Small intestine (tissue), 7 donors: Measurements from ENCODE around the gene NIPAL3. TPM values are rescaled to one million over a fixed set of nuclear protein-coding genes. Genes with fewer than 3 reads are reported as not detected.

Experiments
- DNase-seq, 2 donors: peaks; one replicate each; pipeline versions ENCODE4 v3.0.0 to v3.0.0-alpha.2; 2013
- FAIRE-seq: peaks from 2 replicates; lab custom pipeline; 2012; peaks lifted over from hg19 to GRCh38; lab: Jason Lieb, UNC
- H3K27ac ChIP-seq, 3 donors: one replicate each; pipeline ENCODE4 v1.5.1; 2013; ENCODE audit warnings: low read length in 2 of 3, mild to moderate bottlenecking in 2 of 3, control low read depth in 1 of 3, inconsistent platforms in 1 of 3, low read depth in 1 of 3, moderate library complexity in 1 of 3
- H3K27me3 ChIP-seq, 3 donors: one replicate each; pipeline ENCODE4 v1.6.1; 2013; ENCODE audit warnings: low read length in 3 of 3, inconsistent platforms in 1 of 3; ENCODE audit not compliant: control insufficient read depth in 3 of 3, insufficient read depth in 3 of 3
- H3K36me3 ChIP-seq, 3 donors: one replicate each; pipeline ENCODE4 v1.6.1; 2013; ENCODE audit warnings: low read length in 3 of 3, inconsistent platforms in 1 of 3, low read depth in 1 of 3, mild to moderate bottlenecking in 1 of 3, moderate library complexity in 1 of 3; ENCODE audit not compliant: control insufficient read depth in 3 of 3, insufficient read depth in 2 of 3
- H3K4me1 ChIP-seq, 3 donors: one replicate each; pipeline ENCODE4 v1.6.1; 2013; ENCODE audit warnings: low read length in 2 of 3, inconsistent platforms in 1 of 3, low read depth in 1 of 3, mild to moderate bottlenecking in 1 of 3, moderate library complexity in 1 of 3; ENCODE audit not compliant: control insufficient read depth in 3 of 3, insufficient read depth in 2 of 3
- H3K4me3 ChIP-seq, 3 donors: one replicate each; pipeline ENCODE4 v1.5.1; 2013; ENCODE audit warnings: low read length in 3 of 3, control low read depth in 1 of 3, inconsistent platforms in 1 of 3, low read depth in 1 of 3, mild to moderate bottlenecking in 1 of 3, moderate library complexity in 1 of 3
- H3K9me3 ChIP-seq, 2 donors: one replicate each; pipeline ENCODE4 v1.6.1; 2013; ENCODE audit warnings: low read depth in 1 of 2, low read length in 1 of 2; ENCODE audit not compliant: control insufficient read depth in 2 of 2, insufficient read depth in 1 of 2
- WGBS, 3 donors: extraction: QIAGEN DNeasy Blood & Tissue Kit; methylation state at CpG; one replicate each; pipeline ENCODE4 v1.1.7; 2013; 5-methylcytosine and 5-hydroxymethylcytosine counted together
- polyA plus RNA-seq, 4 donors: library from polyadenylated mRNA; stranded (reverse) in 3 of 4; unstranded in 1 of 4; fragments of 200-250 nt in 3 of 4; fragments of 120-200 nt in 1 of 4; gene quantifications; one replicate each; pipeline versions ENCODE4 v1.2.1 to v1.2.3, GENCODE V29; 2013
- donor health status: healthy with polysubstance abuse.
- donor health status: control.
- donor health status: control.
- donor health status: Bipolar disorder and iron deficiency.
- donor health status: healthy.

The NIPAL3 gene
- polyA plus RNA-seq, 4 donors, result 4.9 to 16.4 (median 13.3) TPM

GRCh38 chr1:24435782-24436365, 20.3 kb downstream of the NIPAL3 start:
- DNase-seq, result no peak
- 75 to 89% (median 78%) methylated on average over 8 of the region's 8 CpGs for WGBS, 3 donors
- Histone ChIP-seq H3K4me3 (no peak overlapping the region), H3K36me3 (peaks cover 0 to 22% (median 6%) of the 10 kb centered on the region in 3 donors), H3K4me1 (peaks cover 0 to 4% (median 0%) of the 10 kb centered on the region in 3 donors), H3K9me3 (no peaks in the 10 kb centered on the region), H3K27ac (no peak overlapping the region), H3K27me3 (no peaks in the 10 kb centered on the region)
- FAIRE-seq, result no peak

- no peaks in the 10 kb centered on the region for H3K9me3 ChIP-seq
- no peak overlapping the region for H3K4me3 ChIP-seq
- WGBS, 3 donors, result 75 to 87% (median 85%) methylated on average over 9 of the region's 9 CpGs
- H3K27ac ChIP-seq, result no peak overlapping the region
- DNase-seq (no peak), FAIRE-seq (no peak)
- no peaks in the 10 kb centered on the region for H3K27me3 ChIP-seq
- peaks cover 0 to 4% (median 0%) of the 10 kb centered on the region in 3 donors for H3K4me1 ChIP-seq
- H3K36me3 ChIP-seq, result peaks cover under 1 to 31% (median 6%) of the 10 kb centered on the region in 3 donors
Measured at GRCh38 chr1:24437631-24438396, 22.2 kb downstream of the NIPAL3 start.

GRCh38 chr1:24438423-24438901, 22.9 kb downstream of the NIPAL3 start:
- FAIRE-seq (no peak), DNase-seq (no peak)
- no peaks in the 10 kb centered on the region for H3K27me3 ChIP-seq
- no peaks in the 10 kb centered on the region for H3K9me3 ChIP-seq
- no peak overlapping the region for H3K27ac ChIP-seq
- no peak overlapping the region for H3K4me3 ChIP-seq
- 59 to 84% (median 84%) methylated on average over 9 of the region's 9 CpGs for WGBS, 3 donors
- H3K36me3 ChIP-seq, result peaks cover 2 to 31% (median 6%) of the 10 kb centered on the region in 3 donors
- peaks cover 0 to 4% (median 0%) of the 10 kb centered on the region in 3 donors for H3K4me1 ChIP-seq

GRCh38 chr1:24440436-24440835, 24.8 kb downstream of the NIPAL3 start:
- H3K4me3 ChIP-seq, result no peak overlapping the region
- H3K9me3 ChIP-seq, result no peaks in the 10 kb centered on the region
- 91 to 94% (median 91%) methylated on average over 2 of the region's 2 CpGs for WGBS, 3 donors
- FAIRE-seq, result no peak
- H3K4me1 ChIP-seq, result peaks cover 0 to 4% (median 0%) of the 10 kb centered on the region in 3 donors
- no peaks in the 10 kb centered on the region for H3K27me3 ChIP-seq
- peaks cover 2 to 37% (median 6%) of the 10 kb centered on the region in 3 donors for H3K36me3 ChIP-seq
- no peak overlapping the region for H3K27ac ChIP-seq
- DNase-seq, result no peak

- no peak for DNase-seq
- no peak for FAIRE-seq
- Histone ChIP-seq H3K4me1 (peaks cover 0 to 4% (median 0%) of the 10 kb centered on the region in 3 donors), H3K4me3 (no peak overlapping the region), H3K36me3 (peaks cover 2 to 40% (median 2%) of the 10 kb centered on the region in 3 donors), H3K9me3 (no peaks in the 10 kb centered on the region), H3K27ac (no peak overlapping the region), H3K27me3 (no peaks in the 10 kb centered on the region)
- 89 to 91% (median 89%) methylated on average over 7 of the region's 7 CpGs for WGBS, 3 donors
Measured at GRCh38 chr1:24441480-24441879, 25.9 kb downstream of the NIPAL3 start.

GRCh38 chr1:24441996-24442668, 26.5 kb downstream of the NIPAL3 start:
- Histone ChIP-seq H3K4me3 (no peak overlapping the region), H3K27ac (no peak overlapping the region), H3K4me1 (peaks cover 0 to 4% (median 0%) of the 10 kb centered on the region in 3 donors), H3K9me3 (no peaks in the 10 kb centered on the region), H3K36me3 (peaks cover 2 to 44% (median 5%) of the 10 kb centered on the region in 3 donors), H3K27me3 (no peaks in the 10 kb centered on the region)
- DNase-seq, result no peak
- 89 to 95% (median 92%) methylated on average over 14 of the region's 14 CpGs for WGBS, 3 donors
- FAIRE-seq, result no peak

GRCh38 chr1:24442764-24443163, 27.2 kb downstream of the NIPAL3 start:
- H3K27ac ChIP-seq, result no peak overlapping the region
- H3K4me1 ChIP-seq, result peaks cover 0 to 4% (median 0%) of the 10 kb centered on the region in 3 donors

GRCh38 chr1:24443241-24443656, 27.6 kb downstream of the NIPAL3 start:
- no peak overlapping the region for H3K27ac ChIP-seq
- DNase-seq (no peak), FAIRE-seq (no peak)
- H3K4me3 ChIP-seq, result no peak overlapping the region
- H3K27me3 ChIP-seq, result no peaks in the 10 kb centered on the region
- 49 to 73% (median 61%) methylated on average over 2 of the region's 2 CpGs for WGBS, 3 donors
- peaks cover 0 to 4% (median 0%) of the 10 kb centered on the region in 3 donors for H3K4me1 ChIP-seq
- no peaks in the 10 kb centered on the region for H3K9me3 ChIP-seq
- peaks cover 2 to 41% (median 5%) of the 10 kb centered on the region in 3 donors for H3K36me3 ChIP-seq

More at GRCh38 chr1:24442764-24443163, 27.2 kb downstream of the NIPAL3 start:
- Histone ChIP-seq H3K4me3 (no peak overlapping the region), H3K27me3 (no peaks in the 10 kb centered on the region), H3K36me3 (peaks cover 2 to 44% (median 5%) of the 10 kb centered on the region in 3 donors), H3K9me3 (no peaks in the 10 kb centered on the region)
- DNase-seq (no peak), FAIRE-seq (no peak)
